ENCODE data around the gene ELOB.

The ELOB gene

GRCh38 chr16:2777231-2777902, at the start of gene ELOB:
TSS of gene ELOB (minus strand) at chr16:2777280. CDS start at chr16:2777239, 41 bp downstream.
- DNase-seq: peak; percentile 90

GRCh38 chr16:2825906-2826305, 48.8 kb upstream of the ELOB start:
- DNase-seq: no peak

- no peak for DNase-seq
These were observed 48.1 kb upstream of the ELOB start for GRCh38 chr16:2825049-2825742.

- DNase-seq: no peak
These were observed 47.5 kb upstream of the ELOB start for GRCh38 chr16:2824626-2825025.

GRCh38 chr16:2822496-2822895, 45.4 kb upstream of the ELOB start:
- DNase-seq: no peak

- DNase-seq: no peak
These were observed 45.0 kb upstream of the ELOB start for GRCh38 chr16:2822158-2822495.

- DNase-seq: no peak
These were observed 44.5 kb upstream of the ELOB start for GRCh38 chr16:2821487-2822157.

- no peak for DNase-seq
These were observed 43.9 kb upstream of the ELOB start for GRCh38 chr16:2820836-2821486.

GRCh38 chr16:2819939-2820835, 43.1 kb upstream of the ELOB start:
- no peak for DNase-seq

- DNase-seq: no peak
These were observed 42.3 kb upstream of the ELOB start for GRCh38 chr16:2819179-2819938.

GRCh38 chr16:2818272-2818876, 41.3 kb upstream of the ELOB start:
- no peak for DNase-seq

GRCh38 chr16:2817340-2818271, 40.5 kb upstream of the ELOB start:
- no peak for DNase-seq

- peak; percentile 39 for DNase-seq
These were observed 39.8 kb upstream of the ELOB start, which contains the start of gene PRSS21 for GRCh38 chr16:2816751-2817339. TSS of gene PRSS21 (plus strand) at chr16:2817237. CDS start at chr16:2817269, 32 bp downstream.

GRCh38 chr16:2815299-2815771, 38.3 kb upstream of the ELOB start:
- DNase-seq: no peak

- DNase-seq: no peak
These were observed 37.6 kb upstream of the ELOB start for GRCh38 chr16:2814551-2815298.

- DNase-seq: no peak
These were observed 36.7 kb upstream of the ELOB start for GRCh38 chr16:2813771-2814221.

GRCh38 chr16:2811703-2812471, 34.8 kb upstream of the ELOB start:
- no peak for DNase-seq

GRCh38 chr16:2810651-2811050, 33.6 kb upstream of the ELOB start:
- no peak for DNase-seq

All from CD4-positive, alpha-beta T cell treated with Interleukin-17A for 1 hour (primary cell).